ENCODE measurements around the gene DGCR8. TPM values are rescaled to one million over a fixed set of nuclear protein-coding genes. Genes with fewer than 3 reads are reported as not detected.
A peak's percentile ranks its signal among the peaks of the same experiment; 100 is the strongest.

DGCR8 gene
- total RNA-seq (10 to 100 TPM; 34.7 to 38.4 TPM), polyA plus RNA-seq (10 to 100 TPM; 13.2 to 17.6 TPM)
- long read RNA-seq, donor 1, full-length matches to known transcripts, result 3 of 3 reads
- long read RNA-seq, donor 1, partial matches to known transcripts, result 0 of 3 reads
- long read RNA-seq, donor 1, other reads (novel, unspliced or antisense), result 0 of 3 reads
- long read RNA-seq, donor 2, result 0 reads
- long read RNA-seq, donor 3, result 0 reads
- long read RNA-seq, donor 4, result 0 reads
- long read RNA-seq, donor 5, full-length matches to known transcripts, result 4 of 4 reads
- long read RNA-seq, donor 5, partial matches to known transcripts, result 0 of 4 reads
- long read RNA-seq, donor 5, other reads (novel, unspliced or antisense), result 0 of 4 reads

DNA sequence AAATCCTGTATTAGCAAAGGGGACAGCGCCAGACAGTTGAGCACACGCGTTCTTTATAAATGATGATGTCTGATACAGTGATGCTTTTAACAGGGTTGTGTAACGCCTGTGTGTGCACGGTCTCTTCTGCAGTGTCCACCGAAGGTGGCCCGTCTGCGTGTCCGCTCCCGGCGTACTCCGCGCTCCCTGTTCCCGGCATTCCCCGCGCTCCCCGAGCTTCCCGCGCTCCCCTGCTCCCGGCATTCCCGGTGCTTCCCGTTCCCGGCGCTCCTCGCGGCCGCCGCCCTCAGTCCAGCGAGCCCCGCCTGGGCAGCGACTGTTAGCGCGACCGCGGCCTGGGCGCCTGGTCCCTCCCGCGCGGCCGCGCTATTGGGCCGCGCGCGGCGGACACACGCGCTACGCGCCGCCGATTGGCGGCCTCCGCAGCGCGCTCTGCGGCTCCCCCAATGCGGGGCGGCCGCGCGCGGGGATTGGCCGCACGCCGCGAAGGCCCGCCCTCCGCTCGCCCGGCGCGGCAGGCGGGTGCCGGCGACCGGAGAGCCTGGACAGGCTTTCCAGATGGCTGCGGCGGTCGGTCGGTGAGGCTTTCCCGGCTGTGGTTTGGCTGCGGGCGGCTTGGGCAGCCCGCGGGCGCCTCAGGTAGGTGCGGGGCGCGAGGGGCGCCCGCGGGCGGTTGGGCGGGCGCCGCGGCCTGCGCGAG is at the start of gene DGCR8:
Gene DGCR8, plus strand, starts transcription at position 497 of the 700 bp plus-strand sequence. CDS start 5,723 bp downstream, outside the sequence.
- no peaks in the 10 kb centered on the region for H3K9me3 ChIP-seq (ENCODE audit: control insufficient read depth in 4 of 4, insufficient read depth in 3 of 4, low read length in 3 of 4)
- peaks cover 5 to 29% (median 14%) of the 10 kb centered on the region in 5 donors for H3K4me1 ChIP-seq (ENCODE audit: control insufficient read depth in 5 of 5, insufficient read depth in 5 of 5, low read length in 5 of 5)
- H3K4me3 ChIP-seq, result peak within 1 kb of the TSS; percentile 59
- 0% methylated on average over 48 to 100 of the region's 100 CpGs for WGBS, 2 donors
- no peaks in the 10 kb centered on the region for H3K36me3 ChIP-seq (ENCODE audit: control insufficient read depth in 4 of 4, insufficient read depth in 4 of 4, low read length in 4 of 4)
- no peaks in the 10 kb centered on the region for H3K27me3 ChIP-seq (ENCODE audit: control insufficient read depth in 3 of 3, insufficient read depth in 3 of 3, low read length in 2 of 3)
- no peak for TF ChIP-seq CTCF (IDR thresholded peaks at IDR 0.05; ENCODE audit: control extremely low read depth, extremely low read depth)
- ATAC-seq (ENCODE audit: insufficient read depth, low FRiP score) (peak; percentile 97), DNase-seq (peak; percentile 96 to 99 (median 97))
- peak within 1 kb of the TSS; percentile 89 to 97 for H3K27ac ChIP-seq (ENCODE audit: low read depth in 1 of 2, low read length in 1 of 2)
- peak within 1 kb of the TSS; percentile 88 to 90 for H3K9ac ChIP-seq (ENCODE audit: insufficient read depth in 1 of 2, low read length in 2 of 2)

GRCh38 chr22:20031732-20032406 is 48.2 kb upstream of the DGCR8 start:
- DNase-seq, result no peak
- TF ChIP-seq CTCF (IDR thresholded peaks at IDR 0.05; ENCODE audit: control extremely low read depth, extremely low read depth), result no peak
- H3K4me3 ChIP-seq, result no peak overlapping the region

GRCh38 chr22:20032407-20032991 is 47.5 kb upstream of the DGCR8 start:
- no peak overlapping the region for H3K4me3 ChIP-seq
- no peak for ATAC-seq (ENCODE audit: insufficient read depth, low FRiP score)
- DNase-seq, result no peak
- H3K4me1 ChIP-seq (ENCODE audit: control insufficient read depth in 5 of 5, insufficient read depth in 5 of 5, low read length in 5 of 5), result peaks cover 0 to 22% (median 0%) of the 10 kb centered on the region in 5 donors
- no peaks in the 10 kb centered on the region for H3K27me3 ChIP-seq (ENCODE audit: control insufficient read depth in 3 of 3, insufficient read depth in 3 of 3, low read length in 2 of 3)
- peak overlapping the region in 1 of 2 donors; percentile 3 for H3K27ac ChIP-seq (ENCODE audit: low read depth in 1 of 2, low read length in 1 of 2)
- no peak overlapping the region for H3K9ac ChIP-seq (ENCODE audit: insufficient read depth in 1 of 2, low read length in 2 of 2)
- peaks cover 0 to 2% (median 0%) of the 10 kb centered on the region in 4 donors for H3K9me3 ChIP-seq (ENCODE audit: control insufficient read depth in 4 of 4, insufficient read depth in 3 of 4, low read length in 3 of 4)
- no peak for TF ChIP-seq CTCF (IDR thresholded peaks at IDR 0.05; ENCODE audit: control extremely low read depth, extremely low read depth)
- WGBS, 2 donors, result 91 to 93% methylated on average over 7 of the region's 7 CpGs
- H3K36me3 ChIP-seq (ENCODE audit: control insufficient read depth in 4 of 4, insufficient read depth in 4 of 4, low read length in 4 of 4), result peaks cover 0 to 18% (median 3%) of the 10 kb centered on the region in 4 donors

More at GRCh38 chr22:20031732-20032406, 48.2 kb upstream of the DGCR8 start:
- WGBS, 2 donors, result 75 to 84% methylated on average over 16 of the region's 16 CpGs
- Histone ChIP-seq H3K9ac (ENCODE audit: insufficient read depth in 1 of 2, low read length in 2 of 2) (no peak overlapping the region), H3K9me3 (ENCODE audit: control insufficient read depth in 4 of 4, insufficient read depth in 3 of 4, low read length in 3 of 4) (peaks cover 0 to 2% (median 0%) of the 10 kb centered on the region in 4 donors), H3K27ac (ENCODE audit: low read depth in 1 of 2, low read length in 1 of 2) (no peak overlapping the region), H3K4me1 (ENCODE audit: control insufficient read depth in 5 of 5, insufficient read depth in 5 of 5, low read length in 5 of 5) (peaks cover 0 to 22% (median 0%) of the 10 kb centered on the region in 5 donors), H3K36me3 (ENCODE audit: control insufficient read depth in 4 of 4, insufficient read depth in 4 of 4, low read length in 4 of 4) (peaks cover 0 to 14% (median 2%) of the 10 kb centered on the region in 4 donors), H3K27me3 (ENCODE audit: control insufficient read depth in 3 of 3, insufficient read depth in 3 of 3, low read length in 2 of 3) (no peaks in the 10 kb centered on the region)
- no peak for ATAC-seq (ENCODE audit: insufficient read depth, low FRiP score)

Data from lung (tissue), 16 donors.